HUES6 (cell line): ENCODE results near the gene SFI1.
"Not testable (repeated sequence)": the region's sequence is repeated elsewhere in the genome, so short reads cannot be mapped to it uniquely, and the experiment has no call there.

Source experiments
- H3K27ac ChIP-seq: 2 replicates; pipeline ENCODE4 v1.7.0; 2013; ENCODE audit warnings: low read depth, mild to moderate bottlenecking, low read length, inconsistent platforms
- H3K27me3 ChIP-seq: 2 replicates; pipeline ENCODE4 v1.6.1; 2013; ENCODE audit warnings: low read length; ENCODE audit not compliant: control insufficient read depth, insufficient read depth
- H3K36me3 ChIP-seq: 2 replicates; pipeline ENCODE4 v1.6.1; 2013; ENCODE audit warnings: low read length; ENCODE audit not compliant: control insufficient read depth, insufficient read depth
- H3K4me1 ChIP-seq: 2 replicates; pipeline ENCODE4 v1.6.1; 2013; ENCODE audit warnings: low read length; ENCODE audit not compliant: control insufficient read depth, insufficient read depth
- H3K4me3 ChIP-seq: 2 replicates; pipeline ENCODE4 v1.5.1; 2013; ENCODE audit warnings: low read depth, low read length
- H3K9ac ChIP-seq: one replicate; pipeline ENCODE4 v1.6.1; 2013; ENCODE audit warnings: mild to moderate bottlenecking, low read length
- H3K9me3 ChIP-seq: 2 replicates; pipeline ENCODE4 v1.6.1; 2013; ENCODE audit warnings: low read depth, low read length; ENCODE audit not compliant: control insufficient read depth, insufficient read depth

The SFI1 gene

GRCh38 chr22:31544481-31545480 is 48.4 kb downstream of the SFI1 start:
- H3K27ac ChIP-seq: no peak overlapping the region
- no peaks in the 10 kb centered on the region for H3K9me3 ChIP-seq
- peaks cover 3% of the 10 kb centered on the region for H3K36me3 ChIP-seq
- H3K9ac ChIP-seq: no peak overlapping the region
- no peak overlapping the region for H3K4me3 ChIP-seq
- H3K4me1 ChIP-seq: no peaks in the 10 kb centered on the region
- no peaks in the 10 kb centered on the region for H3K27me3 ChIP-seq

GRCh38 chr22:31550871-31551370 is 54.6 kb downstream of the SFI1 start:
- Histone ChIP-seq H3K27me3 (no peaks in the 10 kb centered on the region), H3K9me3 (no peaks in the 10 kb centered on the region), H3K9ac (no peak overlapping the region), H3K27ac (no peak overlapping the region), H3K4me1 (no peaks in the 10 kb centered on the region), H3K36me3 (peaks cover 16% of the 10 kb centered on the region), H3K4me3 (no peak overlapping the region)

- H3K4me1 ChIP-seq: no peaks in the 10 kb centered on the region
Observed at GRCh38 chr22:31556627-31557203, 60.4 kb downstream of the SFI1 start.

GRCh38 chr22:31558546-31558945 is 62.2 kb downstream of the SFI1 start:
- H3K9ac ChIP-seq, H3K4me3 ChIP-seq, H3K9me3 ChIP-seq, H3K36me3 ChIP-seq, H3K4me1 ChIP-seq, H3K27me3 ChIP-seq, H3K27ac ChIP-seq: not testable (repeated sequence)

More at GRCh38 chr22:31556627-31557203, 60.4 kb downstream of the SFI1 start:
- no peak overlapping the region for H3K27ac ChIP-seq
- no peaks in the 10 kb centered on the region for H3K27me3 ChIP-seq
- H3K9me3 ChIP-seq: no peaks in the 10 kb centered on the region
- no peak overlapping the region for H3K9ac ChIP-seq
- no peak overlapping the region for H3K4me3 ChIP-seq
- H3K36me3 ChIP-seq: 0 out of 2 replicates have a peak, but pooled peaks cover 2% of the 10 kb centered on the region

GRCh38 chr22:31561238-31561887 is 65.0 kb downstream of the SFI1 start:
- Histone ChIP-seq H3K9me3 (no peaks in the 10 kb centered on the region), H3K4me1 (no peaks in the 10 kb centered on the region), H3K36me3 (no peaks in the 10 kb centered on the region), H3K4me3 (no peak overlapping the region), H3K9ac (no peak overlapping the region), H3K27ac (no peak overlapping the region; the same call in 1 of the 2 replicates), H3K27me3 (no peaks in the 10 kb centered on the region)

GRCh38 chr22:31561970-31562369 is 65.6 kb downstream of the SFI1 start:
- no peaks in the 10 kb centered on the region for H3K27me3 ChIP-seq
- no peak overlapping the region; the same call in 1 of the 2 replicates for H3K27ac ChIP-seq
- H3K9ac ChIP-seq: no peak overlapping the region
- H3K36me3 ChIP-seq: no peaks in the 10 kb centered on the region
- no peak overlapping the region for H3K4me3 ChIP-seq
- H3K4me1 ChIP-seq: no peaks in the 10 kb centered on the region
- H3K9me3 ChIP-seq: no peaks in the 10 kb centered on the region

- no peaks in the 10 kb centered on the region for H3K27me3 ChIP-seq
- no peak overlapping the region for H3K4me3 ChIP-seq
- no peaks in the 10 kb centered on the region for H3K9me3 ChIP-seq
- H3K27ac ChIP-seq: no peak overlapping the region
- no peaks in the 10 kb centered on the region for H3K36me3 ChIP-seq
- H3K4me1 ChIP-seq: no peaks in the 10 kb centered on the region
- H3K9ac ChIP-seq: no peak overlapping the region
Observed at GRCh38 chr22:31566484-31566883, 70.1 kb downstream of the SFI1 start.

GRCh38 chr22:31567196-31567595 is 70.9 kb downstream of the SFI1 start:
- H3K9me3 ChIP-seq: no peaks in the 10 kb centered on the region
- no peak overlapping the region for H3K27ac ChIP-seq
- no peak overlapping the region for H3K4me3 ChIP-seq
- no peaks in the 10 kb centered on the region for H3K27me3 ChIP-seq
- H3K36me3 ChIP-seq: no peaks in the 10 kb centered on the region
- H3K9ac ChIP-seq: no peak overlapping the region
- H3K4me1 ChIP-seq: no peaks in the 10 kb centered on the region

- Histone ChIP-seq H3K4me3 (no peak overlapping the region), H3K27me3 (no peaks in the 10 kb centered on the region), H3K36me3 (no peaks in the 10 kb centered on the region), H3K9me3 (no peaks in the 10 kb centered on the region), H3K9ac (no peak overlapping the region), H3K27ac (no peak overlapping the region), H3K4me1 (no peaks in the 10 kb centered on the region)
Observed at GRCh38 chr22:31567702-31568101, 71.4 kb downstream of the SFI1 start.

GRCh38 chr22:31569126-31569525 is 72.8 kb downstream of the SFI1 start:
- H3K9ac ChIP-seq: no peak overlapping the region

More at GRCh38 chr22:31569126-31569525, 72.8 kb downstream of the SFI1 start:
- no peak overlapping the region for H3K4me3 ChIP-seq
- no peaks in the 10 kb centered on the region for H3K4me1 ChIP-seq
- H3K9me3 ChIP-seq: no peaks in the 10 kb centered on the region
- no peak overlapping the region for H3K27ac ChIP-seq
- no peaks in the 10 kb centered on the region for H3K27me3 ChIP-seq
- H3K36me3 ChIP-seq: peaks cover 3% of the 10 kb centered on the region; the same call in 1 of the 2 replicates
